Keratinocyte (primary cell): ENCODE results near the gene TMEM240.

Experiments
- EZH2 ChIP-seq: IDR thresholded peaks from one replicate; pipeline ENCODE4 v1.6.1; 2012; ENCODE audit warnings: inconsistent platforms, mild to moderate bottlenecking, low read length, moderate library complexity
- TF ChIP-seq, protein P1 (sequence below), 3 experiments: IDR thresholded peaks in 1 of 3; conservative IDR thresholded peaks in 1 of 3; optimal IDR thresholded peaks in 1 of 3; 2 replicates in 2 of 3; 3 replicates in 1 of 3; pipeline versions ENCODE3 to v1.5.1; 2011; ENCODE audit warnings: low read length in 3 of 3, mild to moderate bottlenecking in 3 of 3, moderate library complexity in 2 of 3, control low read depth in 1 of 3, inconsistent platforms in 1 of 3; ENCODE audit not compliant: insufficient read depth in 2 of 3; ENCODE audit errors: extremely low read depth in 1 of 3

GRCh38 chr1:1558591-1558990 lies 18.2 kb upstream of the TMEM240 start:
- TF ChIP-seq, protein P1, sequence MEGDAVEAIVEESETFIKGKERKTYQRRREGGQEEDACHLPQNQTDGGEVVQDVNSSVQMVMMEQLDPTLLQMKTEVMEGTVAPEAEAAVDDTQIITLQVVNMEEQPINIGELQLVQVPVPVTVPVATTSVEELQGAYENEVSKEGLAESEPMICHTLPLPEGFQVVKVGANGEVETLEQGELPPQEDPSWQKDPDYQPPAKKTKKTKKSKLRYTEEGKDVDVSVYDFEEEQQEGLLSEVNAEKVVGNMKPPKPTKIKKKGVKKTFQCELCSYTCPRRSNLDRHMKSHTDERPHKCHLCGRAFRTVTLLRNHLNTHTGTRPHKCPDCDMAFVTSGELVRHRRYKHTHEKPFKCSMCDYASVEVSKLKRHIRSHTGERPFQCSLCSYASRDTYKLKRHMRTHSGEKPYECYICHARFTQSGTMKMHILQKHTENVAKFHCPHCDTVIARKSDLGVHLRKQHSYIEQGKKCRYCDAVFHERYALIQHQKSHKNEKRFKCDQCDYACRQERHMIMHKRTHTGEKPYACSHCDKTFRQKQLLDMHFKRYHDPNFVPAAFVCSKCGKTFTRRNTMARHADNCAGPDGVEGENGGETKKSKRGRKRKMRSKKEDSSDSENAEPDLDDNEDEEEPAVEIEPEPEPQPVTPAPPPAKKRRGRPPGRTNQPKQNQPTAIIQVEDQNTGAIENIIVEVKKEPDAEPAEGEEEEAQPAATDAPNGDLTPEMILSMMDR (optimal IDR thresholded peaks at IDR 0.05 in 1 of 3, IDR thresholded peaks at IDR 0.05 in 1 of 3, conservative IDR thresholded peaks at IDR 0.05 in 1 of 3; ENCODE audit: extremely low read depth in 1 of 3, insufficient read depth in 2 of 3, low read length in 3 of 3): no peak
- TF ChIP-seq EZH2: no peak
